Measurements from ENCODE around the gene VEGFC. TPM values are rescaled to one million over a fixed set of nuclear protein-coding genes. Genes with fewer than 3 reads are reported as not detected.

The VEGFC gene
- total RNA-seq, 1 experiment from 2014 or later: 11.0 TPM

DNA sequence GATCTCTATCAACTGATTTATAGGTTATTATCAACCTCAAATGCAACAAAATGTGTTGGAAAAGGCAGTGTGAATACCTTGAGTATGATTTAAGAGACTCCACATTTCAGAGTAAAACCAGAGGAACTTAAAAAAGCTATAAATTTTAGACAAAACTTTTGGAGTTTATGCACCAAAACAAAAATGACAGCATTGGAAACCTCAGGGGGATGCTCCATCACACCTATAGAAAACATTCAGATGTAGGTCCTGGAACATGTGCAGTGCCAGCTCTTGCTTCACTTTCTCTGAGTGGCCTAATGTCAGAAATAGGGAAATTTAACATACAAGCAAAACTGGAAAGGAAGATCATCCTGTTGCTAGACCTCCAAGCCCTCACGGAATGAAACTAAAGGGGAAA lies 5.8 kb upstream of the VEGFC start:
- no peak for DNase-seq (ENCODE audit: low read depth)

DNA sequence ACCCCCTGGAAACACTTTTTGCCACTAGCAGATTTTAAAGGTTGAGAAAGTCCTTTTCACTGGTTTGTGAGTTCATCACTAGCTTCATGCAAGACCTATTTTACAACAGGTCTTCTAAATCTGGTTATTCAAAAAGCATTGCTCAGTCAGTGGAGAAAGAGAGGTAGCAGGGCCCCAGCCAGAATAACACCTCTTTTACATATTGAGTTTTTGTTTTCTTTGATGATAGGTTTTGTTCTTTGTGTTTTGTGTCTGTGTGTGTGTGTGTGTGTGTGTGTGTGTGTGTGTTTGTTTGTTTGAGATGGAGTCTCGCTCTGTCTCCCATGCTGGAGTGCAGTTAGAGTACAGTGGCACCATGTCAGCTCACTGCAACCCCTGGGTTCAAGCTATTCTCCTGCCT lies 2.7 kb upstream of the VEGFC start:
- DNase-seq (ENCODE audit: low read depth): no peak

DNA sequence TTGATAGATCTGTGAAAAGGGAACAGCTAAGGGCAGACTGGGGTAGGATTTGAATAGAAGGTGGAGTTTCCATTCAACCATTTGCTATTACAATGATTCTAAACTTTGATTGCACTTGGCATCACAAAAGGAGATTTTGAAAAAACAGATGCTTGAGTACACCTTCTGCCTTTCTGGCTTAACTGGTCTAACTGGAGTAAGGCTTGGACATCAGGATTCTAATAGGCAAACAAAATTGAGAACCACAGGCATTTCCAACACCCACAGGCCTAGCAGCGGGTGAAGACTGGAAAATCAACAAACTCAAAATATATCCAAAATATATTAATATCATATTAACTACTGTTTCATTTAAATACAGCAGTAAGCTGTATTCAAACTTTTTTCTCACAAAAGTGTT lies 1.9 kb upstream of the VEGFC start:
- no peak for DNase-seq (ENCODE audit: low read depth)

DNA sequence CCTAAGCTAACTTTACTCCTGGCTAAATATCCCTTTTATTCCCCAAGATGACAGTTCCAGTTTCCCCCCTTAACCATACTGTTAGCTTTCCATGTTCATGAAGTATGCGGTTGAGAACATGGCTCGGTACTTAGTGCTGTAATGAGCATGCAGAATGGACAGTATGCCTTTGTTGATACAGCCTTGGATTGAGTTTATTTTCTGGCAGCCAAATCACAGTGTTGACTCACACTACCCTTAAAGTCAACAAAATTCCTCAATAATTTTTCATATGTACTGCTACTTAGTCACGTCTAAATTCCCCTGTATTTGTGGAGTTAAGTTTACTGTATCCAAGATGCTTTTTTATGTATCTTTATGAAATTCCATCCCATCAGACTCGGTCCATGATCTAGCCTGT lies 1.4 kb upstream of the VEGFC start:
- peak; percentile 55 for DNase-seq (ENCODE audit: low read depth)

DNA sequence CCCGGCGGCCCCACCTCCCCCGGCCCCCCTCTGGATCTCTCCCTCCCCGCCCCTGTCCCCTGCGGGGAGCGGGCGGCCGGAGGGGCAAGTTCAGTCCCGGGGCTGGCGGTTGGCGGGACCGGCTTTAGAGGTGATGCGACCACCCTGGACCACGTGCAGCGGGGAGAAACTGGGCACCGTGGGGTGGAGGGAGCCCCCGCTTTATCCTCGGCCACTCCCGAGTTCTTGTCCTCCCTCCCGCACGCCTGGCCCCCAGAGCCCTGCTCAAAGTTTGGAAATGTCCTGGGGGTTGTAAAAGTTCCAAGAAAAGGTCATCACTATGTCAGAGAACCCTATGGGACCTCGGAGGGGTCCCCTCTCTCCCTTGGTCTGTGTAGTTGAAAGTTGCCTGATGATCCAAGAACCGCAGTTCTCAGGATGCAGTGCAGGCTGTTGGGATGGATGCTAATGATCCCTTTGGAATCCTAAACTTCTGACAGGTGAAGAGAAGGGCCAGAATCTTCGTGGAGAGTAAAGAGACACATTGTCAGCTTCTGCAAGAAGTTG lies 411 bp upstream of the VEGFC start:
- DNase-seq (ENCODE audit: low read depth): no peak

DNA sequence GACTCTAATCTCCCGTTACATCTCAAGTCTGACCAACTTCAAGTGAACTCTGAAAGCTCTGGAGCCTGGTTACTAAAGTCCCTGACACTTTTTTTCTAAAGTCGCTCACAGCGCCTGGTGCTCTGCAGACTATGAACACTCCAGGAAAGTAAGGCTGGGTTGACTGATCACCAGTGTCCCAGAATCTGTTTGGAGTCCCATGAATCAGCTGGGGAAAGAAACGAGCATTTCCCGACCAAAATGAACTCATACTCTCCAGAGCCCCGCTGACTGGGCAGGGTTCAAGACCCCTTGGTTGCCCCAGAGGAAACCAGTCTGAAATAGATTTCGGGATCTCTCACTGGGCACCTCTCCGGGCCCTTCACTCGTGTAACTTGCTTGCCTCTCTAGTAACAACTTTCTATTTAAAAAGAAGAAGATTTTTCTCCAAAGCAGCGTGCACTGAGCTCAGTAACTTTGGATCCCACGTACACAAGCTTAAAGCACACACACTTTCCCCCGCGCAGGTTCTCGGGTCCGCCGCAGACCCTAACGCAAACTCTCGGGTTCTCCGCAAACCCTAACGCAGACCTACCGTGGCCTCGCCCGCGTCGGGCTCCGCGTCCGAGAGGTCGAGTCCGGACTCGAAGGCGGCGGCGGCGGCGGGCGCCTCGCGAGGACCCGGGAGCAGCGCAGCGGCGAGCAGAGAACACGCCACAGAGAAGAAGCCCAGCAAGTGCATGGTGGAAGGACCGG lies 964 bp downstream of the VEGFC start:
- DNase-seq (ENCODE audit: low read depth): no peak

DNA sequence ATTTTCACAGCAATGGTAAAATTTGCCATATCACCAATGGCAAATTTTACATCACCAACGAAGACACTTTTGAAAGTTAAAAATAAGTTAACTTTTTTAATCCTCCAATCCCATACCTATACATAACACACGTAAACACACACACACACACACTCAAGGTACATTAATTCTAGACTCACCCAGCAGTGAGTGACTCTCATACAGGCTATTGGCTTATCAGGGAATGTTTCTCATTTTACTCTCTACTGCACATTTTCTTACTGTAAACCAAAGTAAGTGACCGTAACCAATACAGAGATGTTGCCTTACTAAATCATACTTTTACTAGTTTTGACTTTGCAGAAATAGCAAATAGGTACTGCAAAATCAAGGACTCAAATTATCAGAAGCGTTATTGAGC lies 2.3 kb downstream of the VEGFC start:
- DNase-seq (ENCODE audit: low read depth): no peak

DNA sequence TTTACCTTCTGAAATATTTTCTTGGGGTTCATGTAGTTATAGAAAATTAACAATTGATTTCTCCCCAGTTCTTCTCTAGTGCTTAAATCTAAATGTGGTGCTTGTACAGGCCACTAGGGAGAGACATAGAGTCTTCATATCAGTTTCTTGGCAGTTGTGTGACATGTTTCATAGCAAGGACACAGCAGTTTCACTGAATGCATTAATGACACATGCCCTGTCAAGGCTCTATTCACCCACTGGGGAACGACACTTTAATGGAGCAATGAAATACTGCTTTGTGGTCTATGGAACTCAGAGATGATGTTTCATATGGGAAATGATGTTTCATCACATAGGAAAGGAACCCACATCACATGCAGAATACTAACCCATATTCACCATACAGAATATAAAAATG lies 2.8 kb downstream of the VEGFC start:
- DNase-seq (ENCODE audit: low read depth): peak; percentile 66

DNA sequence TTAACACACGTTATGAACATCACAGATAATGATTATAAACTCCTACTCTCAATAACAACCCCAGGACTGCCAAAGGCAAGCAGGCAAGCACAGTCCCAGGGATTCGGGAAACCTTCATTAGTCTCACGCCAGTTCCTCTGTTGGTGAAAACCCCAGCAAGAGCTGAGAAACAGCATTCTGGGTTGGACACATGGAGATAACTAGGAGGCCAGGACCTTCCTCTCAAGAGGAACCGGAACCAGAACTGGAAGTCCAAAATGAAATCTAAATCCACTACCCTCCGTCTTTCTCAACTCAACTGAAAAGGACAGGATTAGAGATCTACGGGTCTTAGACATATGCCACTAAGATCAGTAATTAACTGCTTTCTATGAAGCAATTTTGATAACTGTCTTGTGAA lies 3.8 kb downstream of the VEGFC start:
- no peak for DNase-seq (ENCODE audit: low read depth)

DNA sequence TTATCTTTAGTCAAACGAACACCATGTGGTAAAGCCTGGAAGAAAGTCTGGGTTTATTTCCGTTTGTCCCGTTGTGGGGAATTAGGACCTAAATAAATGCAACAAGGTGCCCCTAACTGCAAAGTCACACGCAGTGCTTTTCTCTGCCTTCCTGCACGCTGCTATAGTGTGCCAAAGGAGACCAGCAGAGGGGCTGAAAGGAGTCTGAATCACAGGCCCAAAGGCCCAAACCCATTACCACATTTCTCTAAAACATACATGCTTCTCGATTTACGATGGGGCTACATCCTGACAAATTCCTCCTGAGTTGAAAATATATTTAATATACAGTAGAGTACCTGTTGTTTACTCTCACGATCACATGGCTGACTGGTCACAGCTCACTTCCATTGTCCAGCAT lies 4.5 kb downstream of the VEGFC start:
- no peak for DNase-seq (ENCODE audit: low read depth)

DNA sequence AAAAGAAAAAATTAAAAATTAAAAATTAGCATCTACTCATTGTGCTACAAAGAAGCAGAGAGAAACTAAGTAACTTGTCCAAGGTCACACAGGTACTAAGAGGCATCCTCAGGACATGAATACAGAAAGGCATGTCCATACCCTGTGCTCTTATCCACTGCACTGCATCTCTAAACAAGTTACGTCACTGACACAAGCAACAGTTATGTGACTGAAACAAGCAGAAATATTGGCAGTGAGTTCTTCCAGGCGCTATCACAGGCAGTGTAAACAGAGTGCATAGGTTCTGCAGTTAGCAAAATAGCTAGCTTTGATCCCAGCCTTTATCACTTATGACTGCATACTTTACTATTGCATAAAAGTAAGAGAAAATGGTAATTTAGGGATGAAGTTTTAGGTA lies 7.9 kb downstream of the VEGFC start:
- DNase-seq (ENCODE audit: low read depth): no peak

DNA sequence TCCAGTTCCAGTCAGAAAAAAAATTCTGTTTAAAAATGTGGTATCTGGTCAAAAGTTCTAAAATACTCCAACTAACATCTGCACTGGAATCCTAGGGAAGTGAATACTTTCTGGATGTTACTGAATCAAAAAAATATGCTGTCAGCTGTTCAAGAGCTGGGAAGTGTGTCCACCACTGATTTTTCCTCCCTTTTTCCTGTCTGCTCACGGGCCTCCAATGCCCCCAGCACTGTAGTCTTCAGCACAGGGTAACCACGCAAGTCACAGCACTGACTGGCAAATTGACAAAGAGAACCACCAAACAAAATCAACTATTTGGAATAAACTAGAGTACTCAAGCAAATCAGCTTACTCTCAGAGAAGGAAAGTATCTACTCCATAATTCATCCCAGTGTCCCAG lies 9.9 kb downstream of the VEGFC start:
- no peak for DNase-seq (ENCODE audit: low read depth)

DNA sequence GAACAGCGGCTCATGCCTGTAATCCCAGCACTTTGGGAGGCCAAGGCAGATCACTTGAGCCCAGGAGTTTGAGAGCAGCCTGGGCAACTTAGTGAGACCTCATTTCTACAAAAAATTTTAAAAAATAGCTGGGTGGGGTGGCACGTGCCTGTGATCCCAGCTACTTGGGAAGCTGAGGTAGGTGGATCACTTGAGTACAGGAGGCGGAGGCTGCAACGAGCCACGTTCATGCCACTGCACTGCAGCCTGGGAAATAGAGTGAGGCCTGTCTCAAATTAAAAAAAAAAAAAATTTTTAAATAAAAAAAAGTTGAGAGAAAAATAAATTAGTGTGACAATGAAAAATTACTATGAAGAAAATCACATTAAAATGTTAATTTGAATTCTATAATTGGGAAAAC lies 10.5 kb downstream of the VEGFC start:
- DNase-seq (ENCODE audit: low read depth): no peak

DNA sequence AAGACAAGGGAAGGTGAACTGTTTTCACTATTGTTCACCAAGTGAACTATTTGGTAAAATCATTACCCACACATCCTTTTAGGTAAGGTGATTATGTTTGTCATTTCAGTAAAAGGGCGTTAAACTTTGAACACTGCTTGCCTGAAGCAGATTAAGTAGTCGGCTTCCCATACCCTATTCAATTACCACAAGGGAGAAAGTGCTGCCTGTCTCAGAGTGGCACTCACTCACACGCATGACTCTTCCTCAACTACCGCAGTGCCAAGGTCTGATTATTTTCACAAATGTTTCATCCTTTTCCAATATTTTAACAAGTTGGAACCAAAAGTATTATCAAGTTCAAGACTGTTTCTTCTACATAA lies 11.0 kb downstream of the VEGFC start:
- no peak for DNase-seq (ENCODE audit: low read depth)

DNA sequence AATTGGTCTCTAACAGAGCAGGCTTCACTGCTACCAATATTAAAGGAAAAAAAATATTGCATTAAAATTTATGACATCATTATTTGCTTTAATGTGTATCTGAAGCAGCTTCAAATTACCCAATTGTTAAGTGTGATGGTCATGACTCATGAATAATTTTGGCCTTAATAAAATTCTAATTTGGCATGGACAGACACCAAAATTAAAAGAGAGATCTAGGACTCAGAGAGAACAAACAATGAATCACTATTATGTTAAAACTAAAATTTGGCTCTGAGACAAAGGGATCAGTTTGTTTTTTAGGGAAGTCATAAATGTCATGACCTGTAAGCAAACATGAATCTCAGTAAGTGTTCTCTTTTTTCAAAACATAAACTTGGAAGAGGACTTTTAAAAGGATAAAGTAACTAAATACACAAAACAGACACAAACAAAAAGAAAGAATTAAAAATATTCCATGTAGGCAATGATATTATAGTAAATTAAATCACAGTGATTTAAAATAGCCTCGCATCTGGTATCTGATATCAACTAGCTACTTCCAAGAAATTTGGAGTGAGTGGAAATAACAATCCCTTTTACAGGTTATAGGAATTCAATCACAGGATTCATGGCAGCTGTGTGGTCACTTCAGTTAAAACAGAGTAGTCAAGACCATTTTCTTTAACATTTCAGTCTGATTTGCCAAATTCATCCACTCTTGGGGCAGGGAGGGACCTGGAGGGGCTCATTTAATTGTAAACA lies 11.6 kb downstream of the VEGFC start:
- no peak for DNase-seq (ENCODE audit: low read depth)

DNA sequence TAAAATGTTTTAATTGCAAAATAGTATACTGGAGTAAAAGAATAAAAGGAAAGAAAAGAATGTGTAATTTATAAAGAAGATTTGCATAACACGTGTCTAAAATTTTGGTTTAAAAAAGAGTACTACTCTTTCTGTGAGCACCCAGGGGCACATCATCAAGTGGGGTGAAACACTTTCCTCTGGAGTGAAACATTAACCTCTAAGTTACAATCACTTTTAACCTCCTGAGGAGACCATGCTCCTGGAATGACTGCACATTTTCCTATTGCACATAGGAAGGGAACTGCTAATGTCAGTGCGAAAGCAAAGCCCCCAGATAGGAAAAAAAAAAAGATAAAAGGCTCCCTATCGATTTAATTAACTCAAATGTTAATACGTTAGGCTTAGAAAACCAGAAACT lies 13.3 kb downstream of the VEGFC start:
- no peak for DNase-seq (ENCODE audit: low read depth)

DNA sequence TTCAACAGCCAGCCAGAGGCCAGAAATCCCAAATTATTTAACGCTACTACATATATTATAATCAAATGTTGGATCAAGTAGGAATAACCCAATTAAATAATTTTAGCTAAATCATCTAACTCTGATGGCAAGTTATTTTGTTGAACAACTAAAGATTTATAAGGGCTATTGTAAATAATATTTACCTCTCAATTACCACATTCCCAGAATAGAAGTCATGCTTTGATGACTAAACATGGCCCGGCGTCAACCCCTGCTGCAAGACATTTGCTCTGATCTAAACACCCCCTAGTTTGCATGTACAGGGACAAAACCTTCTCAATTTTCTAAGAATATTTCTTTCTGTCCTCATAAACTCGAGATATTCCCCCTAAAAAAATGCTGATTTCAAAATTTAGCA lies 14.2 kb downstream of the VEGFC start:
- DNase-seq (ENCODE audit: low read depth): peak; percentile 59

DNA sequence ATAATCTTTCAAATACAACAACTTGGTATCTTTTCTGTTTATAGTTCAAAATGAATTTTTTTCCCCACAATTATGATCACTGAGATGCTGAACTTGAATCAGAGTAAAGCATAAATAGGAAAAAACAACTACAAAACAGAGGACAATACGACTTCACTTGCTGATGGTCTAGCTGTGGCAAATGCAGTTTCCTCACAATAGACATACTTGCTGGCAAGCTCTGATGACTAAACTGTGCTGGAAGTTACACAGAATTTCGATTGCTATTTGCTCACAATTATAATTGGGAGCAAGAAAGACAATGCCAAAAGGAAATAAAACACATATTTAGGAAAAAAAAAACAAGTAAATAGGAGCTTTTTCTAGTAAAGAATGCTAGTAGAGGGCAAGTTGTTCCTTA lies 14.7 kb downstream of the VEGFC start:
- DNase-seq (ENCODE audit: low read depth): peak; percentile 37

DNA sequence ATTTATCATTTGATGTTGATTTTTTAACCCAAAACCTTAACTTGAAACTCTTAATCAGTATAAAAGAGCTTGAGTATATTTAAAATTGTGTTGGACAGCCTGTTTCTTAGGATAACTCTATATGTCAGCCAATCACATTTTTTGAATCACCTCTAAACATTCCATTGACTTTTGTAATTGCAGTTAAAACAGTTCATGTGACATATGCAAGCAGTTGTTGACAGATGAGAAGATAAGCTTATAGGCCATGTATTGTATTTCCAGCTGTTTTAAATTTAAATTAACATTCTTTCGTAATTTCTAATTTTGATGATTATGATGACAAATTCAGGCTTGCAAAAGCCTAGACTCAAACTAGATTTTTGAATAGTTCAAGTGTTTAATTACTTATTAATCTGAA lies 17.4 kb downstream of the VEGFC start:
- DNase-seq (ENCODE audit: low read depth): no peak

DNA sequence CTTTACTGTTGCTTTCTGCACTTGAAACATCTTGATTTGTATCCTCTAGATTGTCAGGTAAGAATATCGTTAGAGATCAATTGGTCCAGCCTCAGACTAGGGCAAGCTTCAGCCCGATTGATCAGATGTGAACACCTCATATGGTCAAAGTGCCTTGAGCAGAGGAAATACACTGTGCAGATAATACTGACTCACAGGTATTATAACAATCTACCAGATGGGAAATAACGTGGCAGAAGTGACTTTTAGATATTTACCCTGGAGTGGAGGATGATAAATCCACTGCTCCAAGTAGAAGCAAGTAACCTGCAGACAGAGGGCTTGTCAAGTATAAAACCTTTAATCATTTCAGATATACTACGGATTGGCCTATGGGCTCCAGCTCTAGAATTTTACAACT lies 17.9 kb downstream of the VEGFC start:
- DNase-seq (ENCODE audit: low read depth): no peak

DNA sequence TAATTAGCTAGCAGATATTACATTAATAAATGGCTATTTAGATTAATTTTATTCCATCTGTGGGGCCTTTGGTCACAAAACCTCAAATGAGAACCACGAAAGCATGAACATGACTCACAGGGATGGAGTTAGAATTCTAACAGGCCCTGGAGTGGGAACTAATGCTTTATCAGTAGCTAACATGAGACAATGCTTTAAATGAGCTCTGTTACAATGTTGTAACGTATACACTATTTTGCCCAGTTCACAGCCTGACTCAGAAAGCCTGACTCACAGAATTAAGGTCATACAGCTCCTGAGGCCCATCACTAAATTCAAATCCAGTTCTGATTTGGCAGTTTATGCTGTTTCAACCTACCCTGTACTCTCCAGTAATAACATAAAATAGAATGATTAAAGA lies 23.2 kb downstream of the VEGFC start:
- peak; percentile 76 for DNase-seq (ENCODE audit: low read depth)

DNA sequence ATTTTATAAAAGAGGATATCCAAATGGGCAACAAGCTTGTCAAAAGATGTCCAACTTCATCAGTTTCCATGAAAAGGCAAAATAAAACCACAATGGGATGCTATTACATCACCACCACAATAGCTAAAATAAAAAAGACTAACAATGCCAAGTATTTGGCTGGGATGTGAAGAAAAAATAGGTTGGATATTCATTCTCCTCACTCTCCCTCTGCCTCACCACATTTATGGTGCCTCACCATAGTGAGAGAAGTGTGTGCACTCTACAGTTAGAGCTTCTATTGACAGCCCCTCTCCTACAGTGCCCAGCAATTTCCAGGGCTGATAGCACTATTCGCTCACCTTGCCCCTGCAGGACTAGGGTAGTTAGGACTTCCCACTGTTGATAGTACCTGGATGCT lies 25.5 kb downstream of the VEGFC start:
- DNase-seq (ENCODE audit: low read depth): no peak

DNA sequence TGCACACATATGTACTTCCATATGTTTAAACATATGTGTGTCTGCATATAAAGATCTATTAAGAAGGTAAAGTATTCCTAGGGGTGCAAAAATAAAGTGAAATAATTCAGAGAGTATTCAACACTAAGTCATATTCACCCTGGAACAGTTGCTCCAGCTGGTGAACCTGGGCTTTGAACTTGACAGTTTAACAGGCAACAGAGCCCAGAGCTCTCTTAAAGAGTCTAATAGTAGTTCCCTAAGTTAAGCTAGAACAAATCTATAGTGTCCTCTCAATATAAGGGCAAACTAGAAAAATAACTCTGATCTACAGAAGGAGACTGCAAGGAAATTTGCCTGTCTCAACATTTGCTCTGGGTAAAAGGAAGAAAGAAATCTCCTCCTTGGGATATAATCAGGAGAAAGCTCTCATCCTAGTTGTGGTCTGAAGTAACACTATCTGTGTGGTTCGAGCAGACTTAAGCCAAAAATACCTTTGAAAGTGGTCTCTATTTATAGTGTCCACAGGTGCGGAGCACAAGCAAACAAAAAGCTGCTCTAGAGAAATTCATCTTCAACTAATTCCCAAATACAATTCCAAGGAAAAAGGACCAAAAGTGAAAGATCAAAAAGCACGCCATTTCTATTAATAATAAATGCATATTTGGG lies 29.9 kb downstream of the VEGFC start:
- no peak for DNase-seq (ENCODE audit: low read depth)
